ENCODE measurements around the gene MRGPRF.

GRCh38 chr11:68958211-68958610, 54.8 kb downstream of the MRGPRF start:
- TF ChIP-seq EP300 (conservative IDR thresholded peaks at IDR 0.05; ENCODE audit: poor library complexity, severe bottlenecking) = no peak
- TF ChIP-seq POLR2AphosphoS5 (IDR thresholded peaks at IDR 0.05) = no peak
- TF ChIP-seq, protein P1, sequence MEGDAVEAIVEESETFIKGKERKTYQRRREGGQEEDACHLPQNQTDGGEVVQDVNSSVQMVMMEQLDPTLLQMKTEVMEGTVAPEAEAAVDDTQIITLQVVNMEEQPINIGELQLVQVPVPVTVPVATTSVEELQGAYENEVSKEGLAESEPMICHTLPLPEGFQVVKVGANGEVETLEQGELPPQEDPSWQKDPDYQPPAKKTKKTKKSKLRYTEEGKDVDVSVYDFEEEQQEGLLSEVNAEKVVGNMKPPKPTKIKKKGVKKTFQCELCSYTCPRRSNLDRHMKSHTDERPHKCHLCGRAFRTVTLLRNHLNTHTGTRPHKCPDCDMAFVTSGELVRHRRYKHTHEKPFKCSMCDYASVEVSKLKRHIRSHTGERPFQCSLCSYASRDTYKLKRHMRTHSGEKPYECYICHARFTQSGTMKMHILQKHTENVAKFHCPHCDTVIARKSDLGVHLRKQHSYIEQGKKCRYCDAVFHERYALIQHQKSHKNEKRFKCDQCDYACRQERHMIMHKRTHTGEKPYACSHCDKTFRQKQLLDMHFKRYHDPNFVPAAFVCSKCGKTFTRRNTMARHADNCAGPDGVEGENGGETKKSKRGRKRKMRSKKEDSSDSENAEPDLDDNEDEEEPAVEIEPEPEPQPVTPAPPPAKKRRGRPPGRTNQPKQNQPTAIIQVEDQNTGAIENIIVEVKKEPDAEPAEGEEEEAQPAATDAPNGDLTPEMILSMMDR (IDR thresholded peaks at IDR 0.05; ENCODE audit: poor library complexity, severe bottlenecking) = no peak
- no peak for TF ChIP-seq EZH2 (IDR thresholded peaks at IDR 0.05; ENCODE audit: borderline replicate concordance, insufficient read depth, low read length, poor library complexity, severe bottlenecking)
- no peak for TF ChIP-seq RAD21 (conservative IDR thresholded peaks at IDR 0.05)
- TF ChIP-seq MXI1 (conservative IDR thresholded peaks at IDR 0.05; ENCODE audit: poor library complexity, severe bottlenecking) = no peak
- no peak for TF ChIP-seq TAF1 (IDR thresholded peaks at IDR 0.05; ENCODE audit: low read depth)
- TF ChIP-seq, protein P2, sequence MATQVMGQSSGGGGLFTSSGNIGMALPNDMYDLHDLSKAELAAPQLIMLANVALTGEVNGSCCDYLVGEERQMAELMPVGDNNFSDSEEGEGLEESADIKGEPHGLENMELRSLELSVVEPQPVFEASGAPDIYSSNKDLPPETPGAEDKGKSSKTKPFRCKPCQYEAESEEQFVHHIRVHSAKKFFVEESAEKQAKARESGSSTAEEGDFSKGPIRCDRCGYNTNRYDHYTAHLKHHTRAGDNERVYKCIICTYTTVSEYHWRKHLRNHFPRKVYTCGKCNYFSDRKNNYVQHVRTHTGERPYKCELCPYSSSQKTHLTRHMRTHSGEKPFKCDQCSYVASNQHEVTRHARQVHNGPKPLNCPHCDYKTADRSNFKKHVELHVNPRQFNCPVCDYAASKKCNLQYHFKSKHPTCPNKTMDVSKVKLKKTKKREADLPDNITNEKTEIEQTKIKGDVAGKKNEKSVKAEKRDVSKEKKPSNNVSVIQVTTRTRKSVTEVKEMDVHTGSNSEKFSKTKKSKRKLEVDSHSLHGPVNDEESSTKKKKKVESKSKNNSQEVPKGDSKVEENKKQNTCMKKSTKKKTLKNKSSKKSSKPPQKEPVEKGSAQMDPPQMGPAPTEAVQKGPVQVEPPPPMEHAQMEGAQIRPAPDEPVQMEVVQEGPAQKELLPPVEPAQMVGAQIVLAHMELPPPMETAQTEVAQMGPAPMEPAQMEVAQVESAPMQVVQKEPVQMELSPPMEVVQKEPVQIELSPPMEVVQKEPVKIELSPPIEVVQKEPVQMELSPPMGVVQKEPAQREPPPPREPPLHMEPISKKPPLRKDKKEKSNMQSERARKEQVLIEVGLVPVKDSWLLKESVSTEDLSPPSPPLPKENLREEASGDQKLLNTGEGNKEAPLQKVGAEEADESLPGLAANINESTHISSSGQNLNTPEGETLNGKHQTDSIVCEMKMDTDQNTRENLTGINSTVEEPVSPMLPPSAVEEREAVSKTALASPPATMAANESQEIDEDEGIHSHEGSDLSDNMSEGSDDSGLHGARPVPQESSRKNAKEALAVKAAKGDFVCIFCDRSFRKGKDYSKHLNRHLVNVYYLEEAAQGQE (IDR thresholded peaks at IDR 0.05; ENCODE audit: borderline replicate concordance) = no peak

Data from neural cell (in vitro differentiated cells).